GM12801 (cell line): ENCODE data around the gene TREML2.

Source experiments
- TF ChIP-seq, protein P1 (sequence below): IDR thresholded peaks from one replicate; pipeline ENCODE4 v1.5.1; 2011; ENCODE audit warnings: control low read depth; ENCODE audit not compliant: insufficient read length; ENCODE audit errors: extremely low read depth

Gene TREML2

DNA sequence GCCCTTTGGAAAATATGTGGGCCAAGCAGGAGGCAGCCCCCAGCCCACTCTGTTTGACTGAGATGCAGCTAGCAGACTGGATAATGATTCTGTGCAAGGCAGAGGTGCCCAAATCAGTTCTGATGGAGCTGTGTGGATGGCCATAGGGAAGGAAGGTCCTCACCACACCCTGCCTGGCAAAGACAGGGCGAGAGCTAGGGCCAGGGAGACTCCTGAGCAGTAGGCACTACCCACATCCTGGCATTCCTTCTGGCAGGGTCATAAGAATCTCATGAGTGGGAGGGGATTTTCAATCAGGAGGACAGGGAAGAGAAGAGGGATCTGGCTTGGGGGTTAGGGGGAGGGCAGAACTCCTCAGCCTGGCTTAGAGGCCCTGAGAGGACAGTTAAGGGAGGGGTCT lies 19.4 kb downstream of the TREML2 start:
- TF ChIP-seq, protein P1, sequence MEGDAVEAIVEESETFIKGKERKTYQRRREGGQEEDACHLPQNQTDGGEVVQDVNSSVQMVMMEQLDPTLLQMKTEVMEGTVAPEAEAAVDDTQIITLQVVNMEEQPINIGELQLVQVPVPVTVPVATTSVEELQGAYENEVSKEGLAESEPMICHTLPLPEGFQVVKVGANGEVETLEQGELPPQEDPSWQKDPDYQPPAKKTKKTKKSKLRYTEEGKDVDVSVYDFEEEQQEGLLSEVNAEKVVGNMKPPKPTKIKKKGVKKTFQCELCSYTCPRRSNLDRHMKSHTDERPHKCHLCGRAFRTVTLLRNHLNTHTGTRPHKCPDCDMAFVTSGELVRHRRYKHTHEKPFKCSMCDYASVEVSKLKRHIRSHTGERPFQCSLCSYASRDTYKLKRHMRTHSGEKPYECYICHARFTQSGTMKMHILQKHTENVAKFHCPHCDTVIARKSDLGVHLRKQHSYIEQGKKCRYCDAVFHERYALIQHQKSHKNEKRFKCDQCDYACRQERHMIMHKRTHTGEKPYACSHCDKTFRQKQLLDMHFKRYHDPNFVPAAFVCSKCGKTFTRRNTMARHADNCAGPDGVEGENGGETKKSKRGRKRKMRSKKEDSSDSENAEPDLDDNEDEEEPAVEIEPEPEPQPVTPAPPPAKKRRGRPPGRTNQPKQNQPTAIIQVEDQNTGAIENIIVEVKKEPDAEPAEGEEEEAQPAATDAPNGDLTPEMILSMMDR: no peak

DNA sequence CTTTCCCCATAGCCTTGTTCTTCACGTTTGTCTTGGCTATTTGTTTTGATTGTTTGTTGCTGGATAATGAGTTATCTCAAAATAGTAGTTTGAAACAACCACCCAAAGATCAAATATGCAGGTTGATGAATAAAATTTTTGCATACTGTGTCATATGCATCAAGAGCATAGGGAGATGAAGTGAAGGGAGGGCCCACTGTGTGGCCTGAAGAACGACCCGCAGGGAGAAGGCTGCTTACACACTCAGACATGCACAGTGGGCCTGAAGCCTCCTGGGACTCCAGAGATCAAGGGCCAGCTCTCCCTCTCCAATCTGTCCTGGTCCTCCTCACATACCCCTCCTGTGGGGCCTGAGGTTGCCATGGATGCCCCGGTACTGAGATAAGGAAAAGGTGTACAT lies 21.8 kb downstream of the TREML2 start:
- TF ChIP-seq, protein P1: no peak

DNA sequence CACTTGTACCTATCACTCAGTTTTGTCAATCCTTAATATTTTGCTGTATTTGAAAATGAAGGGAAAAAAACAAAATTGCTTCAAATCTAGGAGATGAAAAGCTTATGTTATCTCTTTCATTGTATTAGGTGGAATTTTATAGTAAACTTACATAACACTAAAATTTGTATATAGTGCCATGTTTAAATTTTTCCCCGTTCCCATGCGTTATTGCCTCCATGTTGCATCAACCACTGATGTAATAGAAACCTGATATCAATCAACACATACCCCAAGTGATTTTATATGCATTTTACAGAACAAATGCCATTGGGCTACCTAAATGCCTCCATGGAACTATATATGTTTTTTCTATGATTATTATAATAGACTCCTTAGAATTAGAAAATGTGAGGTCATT lies 23.3 kb downstream of the TREML2 start:
- TF ChIP-seq, protein P1: no peak

DNA sequence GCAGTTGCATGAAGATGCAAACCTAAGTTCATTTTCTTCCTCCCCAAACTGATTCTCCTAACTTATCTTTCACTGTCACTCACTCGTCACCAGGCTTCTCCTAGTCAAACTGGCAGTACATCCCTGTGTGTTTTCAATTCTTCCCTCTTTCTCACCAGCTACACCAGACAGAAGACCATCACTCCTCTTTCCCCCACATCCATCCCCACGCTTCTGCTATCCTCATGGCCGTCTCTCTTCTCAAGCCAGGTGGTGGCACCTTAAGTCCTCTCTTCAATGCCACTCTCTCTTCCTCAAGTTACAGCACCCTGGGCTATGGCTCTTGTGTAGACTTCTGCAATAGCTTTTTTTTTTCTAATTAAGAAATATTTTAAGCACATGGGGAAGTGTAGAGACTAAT lies 23.7 kb downstream of the TREML2 start:
- TF ChIP-seq, protein P1: no peak

DNA sequence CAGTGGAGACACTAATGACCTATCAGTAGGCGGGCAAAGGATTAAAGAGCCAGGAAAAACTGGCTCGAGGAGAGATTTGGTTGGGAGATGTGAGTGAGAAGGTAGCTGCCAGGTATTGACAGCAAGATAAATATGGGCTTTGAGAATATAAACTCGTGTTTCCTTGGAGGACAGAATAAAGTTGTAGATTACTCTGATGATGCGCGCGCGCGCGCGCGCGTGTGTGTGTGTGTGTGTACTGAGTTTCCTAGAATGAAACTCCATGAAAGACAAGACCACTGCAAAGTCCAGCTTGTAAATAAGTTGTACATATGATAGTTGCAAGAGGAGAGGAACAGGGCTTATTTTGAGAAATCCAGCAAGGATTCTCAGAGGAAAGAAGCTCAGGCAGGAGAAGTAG lies 24.8 kb downstream of the TREML2 start:
- TF ChIP-seq, protein P1: no peak

DNA sequence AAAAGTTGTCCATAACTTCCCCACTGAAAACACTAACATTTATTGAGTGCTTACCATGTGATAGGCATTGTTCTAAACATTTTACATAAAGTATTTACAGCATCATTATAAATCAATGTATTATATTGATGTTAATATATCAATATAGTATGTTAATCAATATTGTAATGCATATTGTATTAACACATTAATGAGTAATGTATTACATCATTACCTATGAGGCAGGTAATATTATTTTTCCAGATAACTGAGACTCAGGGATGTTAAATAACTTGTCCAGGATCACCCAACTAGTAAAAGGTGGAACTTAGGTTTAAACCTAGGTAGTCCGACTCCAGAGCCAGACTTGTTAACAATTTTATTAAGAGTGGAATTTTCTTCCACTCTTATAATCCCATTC lies 25.9 kb downstream of the TREML2 start:
- TF ChIP-seq, protein P1: no peak

DNA sequence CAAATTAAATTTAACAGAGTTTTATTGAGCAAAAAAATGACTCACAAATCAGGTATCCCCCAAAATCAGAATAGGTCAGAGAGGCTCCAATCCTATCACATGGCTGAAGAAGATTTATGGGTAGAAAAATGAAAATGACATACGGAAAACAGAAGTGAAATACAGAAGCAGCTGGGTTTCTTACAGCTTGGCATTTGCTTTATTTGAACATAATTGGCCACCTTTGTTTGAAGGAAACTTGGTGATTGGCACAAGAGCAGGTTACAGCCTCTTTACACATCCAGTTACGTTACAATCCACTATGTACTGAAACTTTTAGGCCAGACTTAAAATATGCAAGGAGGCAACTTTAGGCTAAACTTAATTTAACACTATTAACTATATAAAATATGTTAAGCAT lies 26.3 kb downstream of the TREML2 start:
- TF ChIP-seq, protein P1: no peak

DNA sequence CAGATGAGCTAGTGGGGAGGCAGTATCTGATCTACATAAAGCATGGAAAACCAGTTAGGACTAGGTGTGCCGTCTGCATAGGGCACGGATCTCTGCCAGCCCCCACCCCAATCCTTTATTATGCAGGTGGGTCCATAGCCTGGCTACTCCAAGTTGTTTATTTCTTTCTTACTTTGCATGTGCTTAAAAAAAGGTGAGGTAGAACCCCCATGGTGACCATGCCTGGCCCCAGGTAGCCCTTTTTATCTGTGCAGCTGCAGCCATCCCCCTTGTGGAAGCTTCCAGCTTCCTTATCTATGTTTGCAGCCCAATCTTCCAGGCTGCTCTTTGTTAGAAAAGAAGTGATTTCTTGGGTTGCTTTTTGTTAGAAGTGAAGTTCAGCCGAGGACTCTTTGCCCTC lies 29.0 kb downstream of the TREML2 start:
- TF ChIP-seq, protein P1: no peak
